GM18498 (cell line): ENCODE results near the gene PSTPIP1.

ENCODE experiments used
- ATAC-seq: cut with Tn5 transposase; IDR thresholded peaks from one replicate; pipeline ENCODE4 v1.9.1; 2021; ENCODE audit warnings: mild to moderate bottlenecking, moderate library complexity; ENCODE audit not compliant: unreplicated experiment

Gene PSTPIP1

DNA sequence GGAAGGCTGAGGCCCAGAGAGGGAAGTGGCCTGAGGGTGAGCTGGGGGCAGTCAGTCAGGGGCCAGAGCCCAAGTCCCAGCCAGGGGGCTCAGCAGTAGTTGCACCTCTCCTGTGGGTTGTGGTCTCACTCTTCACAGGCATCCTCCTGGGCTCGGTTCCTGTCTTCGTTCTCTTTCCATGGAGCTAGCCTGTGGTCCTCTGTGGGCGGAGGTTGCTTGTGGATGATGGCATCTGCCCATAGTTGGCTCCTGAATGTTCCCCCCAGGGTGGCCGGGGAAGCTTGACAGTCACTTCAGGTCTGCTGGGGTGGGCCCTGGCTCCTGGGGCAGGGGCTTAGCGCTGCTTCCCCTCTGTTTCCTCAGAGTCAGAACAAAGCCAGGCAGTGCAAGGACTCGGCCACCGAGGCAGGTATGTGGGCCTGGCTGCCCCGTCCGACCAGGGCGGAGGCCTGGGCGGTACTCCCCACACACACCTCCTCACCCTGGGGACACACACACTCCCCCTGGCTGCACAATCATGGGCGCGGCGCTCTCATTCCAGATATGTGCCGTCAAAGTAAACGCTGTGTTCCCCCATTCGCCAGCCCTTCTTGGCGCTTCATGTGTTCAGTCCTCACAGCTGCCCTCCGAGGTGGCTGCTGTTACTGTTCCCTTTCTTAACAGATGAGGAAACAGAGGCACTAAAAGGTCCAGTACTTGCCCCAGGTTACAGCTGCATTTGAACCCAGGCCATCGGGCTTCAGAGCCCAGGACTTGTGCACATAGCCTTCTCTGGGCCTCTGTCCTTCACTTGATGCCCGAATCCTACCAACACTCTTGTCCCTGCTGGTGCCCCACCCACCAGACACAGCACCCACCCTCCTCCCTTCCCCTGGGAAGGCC is 34.5 kb downstream of the PSTPIP1 start:
- no peak for ATAC-seq

DNA sequence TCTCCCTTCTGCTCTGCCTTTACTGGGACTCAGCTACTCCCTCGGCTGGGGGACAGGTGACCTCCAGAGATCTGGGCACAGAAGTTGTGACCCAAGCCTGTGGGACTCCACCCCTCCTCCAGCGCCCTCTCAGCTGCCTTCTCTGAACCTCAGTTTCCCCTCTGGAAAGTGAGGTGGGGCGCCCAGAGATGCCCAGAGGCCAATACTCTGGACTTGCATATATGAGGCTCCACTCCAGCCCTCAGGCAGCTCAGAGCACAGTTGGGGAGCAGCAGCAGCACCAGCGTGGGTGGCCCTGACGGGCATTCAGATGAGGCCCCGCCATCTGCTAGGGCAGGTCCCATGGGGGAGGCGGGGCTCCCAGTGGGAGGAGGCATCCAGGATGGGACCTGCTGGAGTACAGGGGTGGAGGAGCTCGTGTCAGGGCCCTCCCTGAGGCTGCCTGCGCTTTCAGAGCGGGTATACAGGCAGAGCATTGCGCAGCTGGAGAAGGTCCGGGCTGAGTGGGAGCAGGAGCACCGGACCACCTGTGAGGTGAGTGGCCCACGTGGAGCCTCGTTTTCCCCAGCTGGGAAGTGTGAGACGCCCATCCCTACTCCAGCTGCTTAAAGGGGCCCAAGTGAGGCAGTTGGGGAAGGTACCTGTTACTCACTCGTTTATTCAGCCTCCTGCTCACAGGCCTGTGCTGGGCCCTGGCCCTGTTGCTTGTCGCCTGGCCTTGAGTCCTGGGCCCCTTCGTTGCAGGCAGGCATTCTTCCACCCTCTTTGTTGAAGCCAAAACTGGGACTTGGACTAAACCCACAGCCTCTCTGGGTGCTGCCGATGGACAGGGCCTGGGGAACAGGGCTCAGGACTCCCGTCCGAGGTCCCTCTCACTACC is 35.4 kb downstream of the PSTPIP1 start:
- ATAC-seq = no peak

DNA sequence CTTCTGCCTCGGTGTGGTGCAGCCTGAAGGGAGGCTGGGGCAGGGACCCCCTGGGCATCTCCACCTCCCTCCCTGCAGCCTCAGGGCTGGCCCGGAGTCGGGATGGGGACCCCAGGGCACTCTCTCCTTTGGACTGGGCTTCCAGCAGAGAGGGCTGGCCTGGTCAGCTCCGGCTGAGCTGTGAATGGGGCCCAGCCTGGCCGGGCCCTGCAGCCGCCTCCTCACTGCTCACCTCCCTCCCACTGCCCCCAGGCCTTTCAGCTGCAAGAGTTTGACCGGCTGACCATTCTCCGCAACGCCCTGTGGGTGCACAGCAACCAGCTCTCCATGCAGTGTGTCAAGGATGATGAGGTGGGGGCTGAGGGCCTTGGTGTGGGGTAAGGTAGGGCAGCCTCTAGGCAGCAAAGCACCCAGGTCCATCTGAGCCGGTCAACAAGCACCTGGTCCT is 36.0 kb downstream of the PSTPIP1 start:
- no peak for ATAC-seq

DNA sequence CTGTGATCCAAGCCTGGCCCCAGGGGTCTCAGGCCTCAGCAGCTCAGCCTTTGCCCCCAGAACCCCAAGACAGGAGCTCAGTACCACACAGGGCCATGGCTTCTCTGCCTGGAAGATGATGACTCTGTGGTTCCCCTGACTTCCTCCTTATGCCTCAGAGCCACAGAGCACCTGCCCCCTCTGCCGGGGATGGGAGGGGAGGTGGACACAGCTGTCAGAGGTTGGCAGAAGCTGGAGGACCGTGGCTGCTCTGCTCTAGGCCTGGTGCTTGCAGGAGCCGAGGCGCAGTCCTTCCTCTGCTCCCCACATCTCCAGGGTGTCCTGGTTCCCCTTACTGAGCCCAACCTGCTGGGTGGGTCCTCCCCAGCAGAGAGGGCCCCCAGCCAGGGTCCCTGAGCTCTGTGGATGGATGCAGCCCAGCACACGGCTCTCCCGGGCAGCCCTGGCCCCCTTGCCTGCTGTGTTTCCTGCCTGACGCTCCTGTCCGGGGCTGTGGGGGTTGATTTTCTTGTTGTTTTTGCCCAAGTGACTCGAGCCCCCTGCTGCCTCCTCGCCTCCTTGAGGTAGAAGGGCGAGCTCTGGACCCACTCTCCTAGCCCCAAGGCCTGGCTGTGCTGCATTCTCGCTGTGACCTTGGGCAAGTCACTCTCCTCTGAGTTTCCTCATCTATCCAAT is 36.6 kb downstream of the PSTPIP1 start:
- ATAC-seq = no peak

DNA sequence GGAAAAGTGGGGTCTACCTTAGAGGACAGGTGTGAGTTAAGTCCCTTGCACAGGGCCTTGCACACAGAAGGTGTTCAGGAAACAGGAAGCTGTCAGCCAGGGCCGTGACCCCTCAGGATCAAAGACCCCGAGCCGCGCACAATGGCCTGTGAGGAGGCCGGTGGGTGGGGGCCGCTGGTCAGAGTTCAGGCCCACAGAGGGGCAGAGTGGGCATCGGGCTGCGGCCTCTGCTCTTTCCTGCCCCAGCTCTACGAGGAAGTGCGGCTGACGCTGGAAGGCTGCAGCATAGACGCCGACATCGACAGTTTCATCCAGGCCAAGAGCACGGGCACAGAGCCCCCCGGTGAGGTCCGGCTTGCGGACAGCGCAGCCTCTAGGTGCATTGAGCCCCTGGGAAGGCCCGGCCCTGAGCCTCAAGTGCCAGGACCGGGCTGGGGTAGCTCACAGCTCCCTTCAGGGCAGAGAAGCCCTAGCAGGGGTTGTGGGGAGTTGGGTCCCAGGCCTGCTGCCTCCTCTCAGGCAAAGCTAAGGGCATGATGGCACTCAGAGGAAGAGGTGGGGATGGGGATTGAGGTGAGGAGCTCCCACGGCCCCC is 37.2 kb downstream of the PSTPIP1 start:
- no peak for ATAC-seq

DNA sequence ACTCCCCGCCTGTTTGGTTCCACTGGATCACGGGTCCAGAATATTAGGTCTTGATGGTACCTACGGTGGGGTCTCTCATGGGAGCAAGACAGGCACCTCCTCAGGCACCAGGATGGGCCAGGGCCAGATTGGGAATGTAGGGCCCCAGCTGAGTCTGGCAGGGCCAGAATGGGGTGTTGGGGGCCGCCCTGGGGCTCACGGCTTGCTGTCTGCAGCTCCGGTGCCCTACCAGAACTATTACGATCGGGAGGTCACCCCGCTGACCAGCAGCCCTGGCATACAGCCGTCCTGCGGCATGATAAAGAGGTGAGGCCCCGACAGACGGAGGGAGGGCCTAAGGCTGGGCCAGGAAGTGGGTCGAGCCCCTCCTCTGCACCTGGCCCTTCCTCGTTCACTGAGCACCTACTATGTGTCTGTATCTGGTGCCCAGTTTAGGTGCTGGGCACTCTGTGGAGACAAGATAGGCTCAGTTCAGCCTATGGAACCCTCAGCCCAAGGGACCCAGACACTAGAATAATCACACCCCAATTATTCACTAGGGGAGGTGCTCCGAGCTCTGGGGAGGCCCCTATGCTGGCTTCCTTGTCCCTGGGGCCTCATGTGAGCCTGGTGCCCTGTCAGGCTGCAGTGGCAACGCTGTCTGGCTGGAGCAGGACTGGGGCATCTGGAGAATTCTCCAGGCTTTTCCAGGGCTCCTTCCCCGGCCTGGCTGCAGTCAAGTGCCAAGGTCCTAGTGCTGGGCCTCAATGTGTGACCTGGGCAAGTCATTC is 37.9 kb downstream of the PSTPIP1 start:
- ATAC-seq = no peak

DNA sequence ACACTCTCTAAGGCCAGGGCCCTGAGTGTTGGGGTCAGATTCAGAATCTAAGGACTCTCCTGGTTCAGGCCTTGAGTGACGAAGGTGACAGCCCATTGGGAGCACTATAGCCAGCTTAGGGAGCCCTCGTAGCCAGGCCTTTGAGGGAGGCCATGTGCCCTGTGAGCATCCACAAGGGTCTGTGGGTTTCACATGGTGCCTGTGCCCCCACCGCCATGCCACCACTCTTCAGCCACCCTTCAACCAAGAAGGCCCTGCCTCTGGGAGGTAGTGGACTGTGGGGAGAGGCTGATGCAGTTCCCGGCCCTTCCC is 38.4 kb downstream of the PSTPIP1 start:
- ATAC-seq = no peak

DNA sequence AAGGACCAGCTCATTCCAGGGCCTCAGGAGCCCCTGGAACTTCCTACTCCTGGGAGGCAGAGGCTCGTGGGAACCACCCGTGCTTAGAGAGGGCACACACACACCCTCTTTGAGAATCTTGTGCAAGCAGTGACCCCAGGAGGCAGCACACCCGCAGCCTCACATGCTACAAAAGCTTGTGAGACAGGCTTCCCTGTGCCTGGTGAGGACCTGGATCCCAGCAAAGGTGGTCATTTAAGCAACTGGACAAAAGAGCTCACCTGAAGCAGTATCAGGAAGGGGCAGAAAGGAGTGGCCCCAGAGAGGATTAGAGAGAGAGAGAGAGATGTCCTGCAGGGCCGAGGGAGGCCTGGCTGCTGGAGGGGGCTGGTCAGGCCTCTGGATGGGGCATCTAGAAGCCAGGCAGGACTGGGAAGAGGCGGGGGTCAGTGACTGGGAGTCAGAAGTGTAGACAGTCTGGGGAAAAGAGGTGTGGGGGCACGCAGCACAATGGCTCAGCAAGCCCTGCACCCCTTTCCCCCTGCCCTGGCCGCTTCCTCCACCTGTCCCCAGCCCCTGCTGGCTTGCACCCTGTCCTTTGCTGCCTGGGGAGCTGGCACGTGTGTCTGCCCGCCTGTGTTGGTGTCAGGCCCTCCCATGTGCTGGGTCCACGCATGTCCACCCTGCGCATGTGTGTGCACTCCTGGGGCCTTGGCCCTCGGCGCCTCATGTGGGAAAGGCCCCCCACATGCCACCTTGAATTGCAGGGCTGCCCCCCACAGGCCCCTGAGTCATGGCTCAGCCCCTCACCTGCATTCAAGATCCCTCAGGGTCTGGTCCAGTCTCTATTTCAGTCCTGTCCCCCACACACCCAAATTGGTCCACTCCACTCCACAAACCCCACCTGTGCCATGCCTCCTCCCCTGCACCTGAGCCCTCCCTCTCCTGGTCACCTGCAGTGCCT is 39.1 kb downstream of the PSTPIP1 start:
- no peak for ATAC-seq

DNA sequence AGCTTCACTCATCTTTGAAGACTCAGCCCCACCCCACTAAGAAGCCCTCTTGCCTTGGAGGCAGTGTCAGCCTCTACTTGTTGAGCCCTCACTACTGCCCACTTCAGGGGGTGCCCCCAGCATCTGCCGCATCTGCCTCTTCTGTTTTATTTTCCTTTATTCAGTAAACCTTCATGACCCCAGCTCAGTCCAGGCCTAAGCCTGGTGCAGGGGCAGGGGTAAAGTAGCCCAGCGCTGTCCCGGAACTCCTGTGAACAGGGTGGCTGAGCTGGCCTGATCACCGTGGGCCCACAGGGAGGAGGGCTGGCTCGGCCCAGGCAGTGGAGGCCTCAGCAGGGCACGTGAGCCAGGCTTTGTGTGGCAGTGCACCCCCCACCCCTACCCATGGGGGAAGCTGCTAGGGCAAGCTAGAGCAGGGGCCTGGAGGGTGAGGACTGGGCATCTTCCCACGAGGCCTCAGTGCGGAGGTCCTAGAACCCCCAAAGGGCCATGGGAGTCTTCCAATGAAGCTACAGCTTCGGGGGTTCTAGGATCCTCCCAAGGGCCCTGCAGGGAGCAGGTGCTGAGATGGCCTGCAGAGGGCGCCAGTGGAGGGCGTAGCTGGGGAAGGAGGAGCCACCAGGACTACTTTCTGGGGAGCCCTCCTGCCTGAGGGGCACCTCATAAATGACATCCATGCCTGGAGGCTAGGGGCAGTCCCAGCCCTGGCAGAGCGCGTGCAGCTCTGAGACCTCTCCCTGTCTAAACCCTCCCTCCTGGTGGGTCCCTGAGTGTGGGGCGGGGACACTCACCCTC is 40.0 kb downstream of the PSTPIP1 start:
- ATAC-seq = no peak

DNA sequence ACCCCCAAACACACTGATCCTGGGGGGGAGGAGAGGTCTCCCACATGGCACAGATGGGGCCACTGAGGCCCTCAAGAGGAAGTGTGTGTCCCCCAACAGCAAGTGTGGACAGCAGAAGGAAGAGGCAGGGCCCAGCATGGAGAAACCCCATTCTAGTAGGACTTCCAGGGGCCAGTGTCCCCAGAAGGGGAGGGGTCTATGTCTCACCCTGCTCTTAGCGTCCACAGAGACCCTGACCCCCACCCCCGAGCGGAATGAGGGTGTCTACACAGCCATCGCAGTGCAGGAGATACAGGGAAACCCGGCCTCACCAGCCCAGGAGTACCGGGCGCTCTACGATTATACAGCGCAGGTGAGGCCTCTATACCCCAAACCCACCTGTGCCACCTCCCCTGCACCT is 40.7 kb downstream of the PSTPIP1 start:
- no peak for ATAC-seq

DNA sequence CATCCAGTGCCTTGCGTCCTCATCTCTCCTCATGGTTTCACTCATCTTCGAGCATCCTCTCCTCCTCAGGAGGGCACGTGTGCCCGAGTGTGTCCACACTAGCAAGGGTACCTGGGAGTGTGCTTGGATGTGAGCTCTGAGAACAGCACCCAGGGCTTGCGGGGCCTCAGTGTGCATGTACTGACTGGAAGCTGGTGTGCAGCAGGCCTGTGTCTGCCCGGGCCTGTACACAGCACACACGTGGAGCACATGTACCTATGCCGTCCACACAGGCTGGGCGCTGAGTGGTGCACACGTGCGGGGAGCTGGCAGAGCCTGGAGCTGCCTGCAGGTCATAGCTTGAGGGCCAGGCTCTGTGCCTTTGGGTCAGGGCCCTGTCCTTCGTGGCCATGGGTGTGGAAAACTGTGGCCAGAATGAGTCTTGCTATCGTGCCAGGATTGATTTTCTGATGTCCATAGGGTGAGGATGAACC is 41.1 kb downstream of the PSTPIP1 start:
- no peak for ATAC-seq

DNA sequence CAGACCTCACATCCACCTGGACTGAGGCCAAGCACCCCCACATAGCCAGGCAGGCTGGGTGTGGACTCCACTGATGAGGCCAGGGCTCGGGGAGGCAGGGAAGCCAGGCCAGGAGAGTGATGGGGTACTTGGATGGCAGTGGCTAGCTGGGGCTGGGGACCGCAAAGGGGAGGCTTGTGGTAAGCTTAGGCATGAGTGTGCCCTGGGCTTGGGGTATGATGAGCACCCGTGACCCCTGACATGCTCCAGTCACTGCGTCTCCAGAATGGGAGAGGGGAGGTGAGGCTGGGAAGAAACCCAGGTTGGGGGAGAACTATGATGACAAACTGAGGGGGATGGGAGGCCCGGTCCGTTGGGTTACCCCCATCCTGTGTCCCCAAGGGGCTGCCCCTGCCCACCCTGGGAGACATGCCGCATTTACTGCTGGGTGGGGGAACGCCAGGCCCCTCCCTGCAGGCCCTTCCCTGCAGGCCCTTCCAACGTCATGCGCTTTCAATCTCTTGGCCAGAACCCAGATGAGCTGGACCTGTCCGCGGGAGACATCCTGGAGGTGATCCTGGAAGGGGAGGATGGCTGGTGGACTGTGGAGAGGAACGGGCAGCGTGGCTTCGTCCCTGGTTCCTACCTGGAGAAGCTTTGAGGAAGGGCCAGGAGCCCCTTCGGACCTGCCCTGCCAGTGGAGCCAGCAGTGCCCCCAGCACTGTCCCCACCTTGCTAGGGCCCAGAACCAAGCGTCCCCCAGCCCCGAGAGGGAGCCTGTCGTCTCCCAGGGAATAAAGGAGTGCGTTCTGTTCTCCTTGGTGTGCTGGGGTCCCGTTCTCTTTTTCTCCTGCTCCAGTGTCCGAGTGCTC is 41.8 kb downstream of the PSTPIP1 start:
- no peak for ATAC-seq

DNA sequence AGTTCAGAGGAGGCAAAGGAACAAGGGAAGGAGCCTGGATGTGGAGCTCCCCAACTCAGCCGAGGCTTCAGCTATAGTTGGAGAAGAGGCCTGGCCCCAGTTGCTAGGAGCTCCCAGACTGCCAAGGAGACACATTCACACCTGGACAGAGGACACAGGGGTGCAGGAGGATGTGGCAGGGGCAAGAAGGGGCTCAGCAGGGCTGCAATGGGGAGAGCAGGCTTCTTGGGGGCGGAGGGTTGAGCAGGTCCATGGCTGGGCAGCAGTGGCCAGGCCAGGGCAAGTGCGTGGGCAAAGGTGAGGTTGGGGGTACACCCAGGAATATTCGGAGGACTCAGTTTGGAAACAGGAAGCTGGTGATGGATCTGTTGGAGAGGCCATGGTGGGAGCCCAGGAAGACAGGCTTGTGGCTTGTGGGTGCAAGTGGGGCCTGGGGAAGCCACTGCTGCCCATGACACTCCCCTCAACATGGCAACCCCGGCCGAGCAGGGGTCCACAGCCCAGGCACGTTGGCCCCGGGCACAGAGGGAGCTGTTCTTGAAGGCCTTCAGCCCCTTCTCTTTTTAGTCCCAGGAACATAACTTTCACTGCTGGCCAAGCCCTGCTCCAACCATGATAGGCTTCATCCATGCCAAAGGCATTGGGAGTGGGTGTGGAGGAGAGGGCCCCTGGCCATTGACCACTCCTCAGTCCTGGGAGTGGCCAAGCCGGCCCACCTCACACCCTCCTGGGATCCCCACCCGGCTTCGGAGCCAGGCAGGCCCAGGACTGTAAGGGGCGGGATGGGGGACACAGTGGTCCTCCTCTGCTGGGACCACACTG is 42.7 kb downstream of the PSTPIP1 start:
- no peak for ATAC-seq

DNA sequence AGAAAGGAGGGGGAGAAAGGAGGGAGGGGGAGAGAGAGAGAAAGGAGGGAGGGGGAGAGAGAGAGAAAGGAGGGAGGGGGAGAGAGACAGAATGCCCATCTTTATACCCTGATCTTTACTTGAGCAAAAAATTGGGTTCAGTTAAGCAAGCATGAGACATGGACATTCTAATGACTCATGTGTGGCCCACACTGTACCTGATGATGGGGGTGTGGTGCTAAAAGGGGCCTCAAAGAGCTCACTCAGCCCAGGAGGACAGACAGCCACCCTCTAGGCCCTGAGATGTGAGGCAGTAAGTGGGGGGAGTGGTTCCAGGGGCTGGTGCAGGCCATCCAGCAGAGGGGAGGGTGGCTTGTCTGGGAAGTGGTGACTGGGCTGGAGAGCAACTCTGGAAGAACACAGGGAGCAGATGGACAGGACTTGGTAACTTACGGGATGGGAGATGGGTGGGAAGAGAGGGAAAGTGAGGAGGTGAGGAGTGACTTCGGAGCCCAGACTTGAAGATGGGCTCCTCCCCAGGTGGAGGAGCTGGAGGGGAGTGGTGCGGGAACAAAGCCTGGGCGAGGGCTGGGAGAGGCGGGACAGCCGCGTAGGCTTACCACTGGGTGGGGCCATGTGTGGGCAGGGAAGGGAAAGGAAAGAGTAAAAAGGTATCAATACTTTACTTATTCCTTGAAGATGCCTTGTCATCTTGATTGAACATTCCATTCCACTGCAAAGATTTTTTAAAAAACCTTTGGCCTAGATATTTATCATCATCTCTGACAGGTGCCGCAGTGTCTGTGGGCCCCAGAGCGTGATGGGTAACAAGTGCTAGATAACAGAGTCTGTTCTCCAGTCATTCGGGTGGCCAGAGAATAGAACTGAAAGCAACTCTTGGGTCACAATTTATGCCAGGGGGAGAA is 43.6 kb downstream of the PSTPIP1 start:
- no peak for ATAC-seq

DNA sequence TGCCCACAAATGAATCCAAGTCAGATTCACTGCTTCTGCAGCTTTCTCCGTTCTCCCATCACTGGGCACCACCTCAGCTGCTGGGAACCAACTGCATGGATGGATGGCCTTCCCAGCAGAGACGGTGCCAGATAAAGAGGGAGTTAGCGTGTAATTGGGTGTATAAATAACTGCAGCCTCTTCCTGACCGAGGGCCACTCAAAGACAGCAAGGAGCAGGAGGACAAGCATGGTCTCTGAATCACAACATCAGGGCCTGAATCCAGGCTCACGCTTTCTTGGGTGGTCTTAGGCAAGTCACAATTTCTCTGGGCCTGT is 44.2 kb downstream of the PSTPIP1 start:
- ATAC-seq = no peak

DNA sequence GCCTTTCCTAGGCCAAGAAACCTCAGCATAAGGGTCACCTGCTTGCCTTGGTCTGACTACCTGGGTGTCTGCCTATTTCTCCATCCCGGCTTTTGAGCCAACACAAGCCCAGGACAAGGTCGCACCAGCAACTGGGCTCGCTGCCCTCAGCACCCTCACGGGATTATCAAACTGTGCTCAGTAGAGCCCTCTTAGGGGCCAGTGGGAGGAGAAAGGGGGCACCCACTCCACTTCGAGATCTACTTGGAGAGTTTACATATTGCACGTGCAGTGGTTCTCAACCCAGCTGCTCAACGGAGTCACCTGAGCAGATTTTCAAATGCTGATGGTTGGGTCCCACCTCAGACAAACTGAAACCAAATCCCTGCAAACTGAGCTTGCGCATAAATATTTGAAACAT is 44.9 kb downstream of the PSTPIP1 start:
- no peak for ATAC-seq
